ENCODE results near the gene FBXO46.
"Not testable (repeated sequence)": the region's sequence is repeated elsewhere in the genome, so short reads cannot be mapped to it uniquely, and the experiment has no call there.

FBXO46 gene

GRCh38 chr19:45761714-45762113 lies 31.0 kb upstream of the FBXO46 start:
- H3K4me3 ChIP-seq (ENCODE audit: low read depth, low read length) = no peak overlapping the region
- no peak for DNase-seq (ENCODE audit: low read depth)
- TF ChIP-seq CTCF (IDR thresholded peaks at IDR 0.05; ENCODE audit: control insufficient read depth, extremely low read depth, insufficient read depth) = no peak

- DNase-seq (ENCODE audit: low read depth) = no peak
- no peak overlapping the region for H3K4me3 ChIP-seq (ENCODE audit: low read depth, low read length)
- TF ChIP-seq CTCF (IDR thresholded peaks at IDR 0.05; ENCODE audit: control insufficient read depth, extremely low read depth, insufficient read depth) = no peak
Measured at GRCh38 chr19:45758921-45759320, 28.2 kb upstream of the FBXO46 start.

GRCh38 chr19:45757695-45758094 lies 27.0 kb upstream of the FBXO46 start:
- H3K4me3 ChIP-seq (ENCODE audit: low read depth, low read length) = no peak overlapping the region
- DNase-seq (ENCODE audit: low read depth) = no peak
- TF ChIP-seq CTCF (IDR thresholded peaks at IDR 0.05; ENCODE audit: control insufficient read depth, extremely low read depth, insufficient read depth) = no peak

GRCh38 chr19:45754323-45754722 lies 23.6 kb upstream of the FBXO46 start:
- no peak overlapping the region for H3K4me3 ChIP-seq (ENCODE audit: low read depth, low read length)
- TF ChIP-seq CTCF (IDR thresholded peaks at IDR 0.05; ENCODE audit: control insufficient read depth, extremely low read depth, insufficient read depth) = no peak
- no peak for DNase-seq (ENCODE audit: low read depth)

- TF ChIP-seq CTCF (IDR thresholded peaks at IDR 0.05; ENCODE audit: control insufficient read depth, extremely low read depth, insufficient read depth) = no peak
- DNase-seq (ENCODE audit: low read depth) = no peak
Measured at GRCh38 chr19:45753548-45753947, 22.9 kb upstream of the FBXO46 start.

GRCh38 chr19:45752639-45753038 lies 21.9 kb upstream of the FBXO46 start:
- no peak for TF ChIP-seq CTCF (IDR thresholded peaks at IDR 0.05; ENCODE audit: control insufficient read depth, extremely low read depth, insufficient read depth)
- no peak overlapping the region for H3K4me3 ChIP-seq (ENCODE audit: low read depth, low read length)
- DNase-seq (ENCODE audit: low read depth) = no peak

More at GRCh38 chr19:45753548-45753947, 22.9 kb upstream of the FBXO46 start:
- no peak overlapping the region for H3K4me3 ChIP-seq (ENCODE audit: low read depth, low read length)

- H3K4me3 ChIP-seq (ENCODE audit: low read depth, low read length); DNase-seq (ENCODE audit: low read depth): not testable (repeated sequence)
Measured at GRCh38 chr19:45751483-45751882, 20.8 kb upstream of the FBXO46 start.
